ENCODE results near the gene PSMC3IP.
"Not testable (repeated sequence)": the region's sequence is repeated elsewhere in the genome, so short reads cannot be mapped to it uniquely, and the experiment has no call there.

The PSMC3IP gene, protein sequence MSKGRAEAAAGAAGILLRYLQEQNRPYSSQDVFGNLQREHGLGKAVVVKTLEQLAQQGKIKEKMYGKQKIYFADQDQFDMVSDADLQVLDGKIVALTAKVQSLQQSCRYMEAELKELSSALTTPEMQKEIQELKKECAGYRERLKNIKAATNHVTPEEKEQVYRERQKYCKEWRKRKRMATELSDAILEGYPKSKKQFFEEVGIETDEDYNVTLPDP

GRCh38 chr17:42577532-42578281 is at the start of gene PSMC3IP:
Gene PSMC3IP, minus strand, starts transcription at chr17:42577729. Its CDS starts 43 bp downstream, at chr17:42577686.
- H3K4me1 Mint-ChIP-seq = peaks cover 42% of the 10 kb centered on the region
- no peaks in the 10 kb centered on the region for H3K27me3 Mint-ChIP-seq

GRCh38 chr17:42623732-42624596 is 46.4 kb upstream of the PSMC3IP start:
- peaks cover 2% of the 10 kb centered on the region for H3K4me1 Mint-ChIP-seq
- no peak overlapping the region for H3K27ac Mint-ChIP-seq
- no peaks in the 10 kb centered on the region for H3K27me3 Mint-ChIP-seq
- ATAC-seq = no peak
- no peak overlapping the region for H3K4me3 Mint-ChIP-seq
- DNase-seq = no peak
- no peaks in the 10 kb centered on the region for H3K36me3 Mint-ChIP-seq (ENCODE audit: low read depth)
- H3K9me3 Mint-ChIP-seq = no peaks in the 10 kb centered on the region

More at GRCh38 chr17:42577532-42578281, at the start of gene PSMC3IP:
- H3K27ac Mint-ChIP-seq = peak within 1 kb of the TSS; percentile 95
- DNase-seq (peak; percentile 96), ATAC-seq (peak; percentile 93)
- peak within 1 kb of the TSS; percentile 96 for H3K4me3 Mint-ChIP-seq
- peaks cover 50% of the 10 kb centered on the region for H3K36me3 Mint-ChIP-seq (ENCODE audit: low read depth)
- H3K9me3 Mint-ChIP-seq = no peaks in the 10 kb centered on the region

GRCh38 chr17:42623271-42623670 is 45.7 kb upstream of the PSMC3IP start:
- Mint-ChIP-seq H3K36me3 (ENCODE audit: low read depth) (no peaks in the 10 kb centered on the region), H3K27ac (no peak overlapping the region), H3K4me3 (no peak overlapping the region), H3K9me3 (no peaks in the 10 kb centered on the region), H3K27me3 (no peaks in the 10 kb centered on the region), H3K4me1 (peaks cover 7% of the 10 kb centered on the region)
- no peak for DNase-seq
- no peak for ATAC-seq

DNA sequence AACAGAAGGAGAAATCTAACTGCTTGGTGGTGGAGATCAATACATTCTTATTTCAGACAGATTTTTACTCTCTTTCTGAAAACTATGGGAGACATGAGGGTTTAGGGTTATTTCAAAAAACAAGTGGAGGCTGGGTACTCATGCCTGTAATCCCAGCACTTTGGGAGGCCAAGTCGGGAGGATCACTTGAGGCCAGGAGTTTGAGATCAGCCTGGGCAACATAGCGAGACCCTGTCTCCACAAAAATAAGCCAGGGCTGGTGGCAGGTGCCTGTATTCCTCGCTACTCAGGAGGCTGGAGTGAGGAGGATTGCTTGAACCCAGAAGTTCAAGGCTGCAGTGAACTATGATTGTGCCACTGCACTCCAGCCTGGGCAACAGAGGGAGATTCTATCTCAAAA is 44.5 kb upstream of the PSMC3IP start:
- not testable (repeated sequence) for H3K27ac Mint-ChIP-seq; H3K27me3 Mint-ChIP-seq; H3K4me1 Mint-ChIP-seq; H3K9me3 Mint-ChIP-seq; DNase-seq; H3K4me3 Mint-ChIP-seq; H3K36me3 Mint-ChIP-seq (ENCODE audit: low read depth); ATAC-seq

DNA sequence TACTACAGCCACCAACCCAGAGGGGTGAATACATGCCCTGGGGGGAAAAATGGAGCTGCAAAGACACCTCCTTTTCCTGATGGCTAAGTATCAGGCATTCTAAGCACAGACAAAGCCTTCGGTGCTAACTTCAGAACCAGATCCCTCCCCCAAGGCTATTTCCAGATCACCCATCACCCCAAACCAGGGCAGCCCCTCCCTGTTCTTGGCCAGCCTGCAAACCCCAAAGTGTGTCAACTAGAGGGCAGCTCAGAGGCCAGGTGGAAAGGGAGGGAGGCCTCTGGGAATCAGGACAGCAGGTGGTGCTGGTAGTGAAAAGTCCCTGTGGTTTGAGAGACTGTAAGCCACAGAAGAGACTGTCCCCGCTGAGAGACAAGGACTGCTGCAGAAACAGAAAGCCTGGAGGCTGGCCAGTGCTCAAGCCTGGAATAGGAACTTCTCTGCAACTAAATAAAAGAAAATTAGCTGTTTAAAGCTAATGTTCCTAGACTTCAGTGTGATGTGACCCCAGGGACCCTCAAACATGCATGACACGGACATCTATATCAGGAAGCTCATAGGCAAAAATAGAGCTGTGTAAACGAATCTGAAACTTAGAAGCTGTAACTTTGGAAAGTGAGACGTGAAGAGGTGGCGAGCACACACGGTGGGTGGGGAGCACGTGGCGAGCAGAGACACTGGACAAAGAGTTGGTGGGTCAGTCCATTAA is 41.1 kb upstream of the PSMC3IP start:
- ATAC-seq = no peak
- DNase-seq = no peak
- Mint-ChIP-seq H3K9me3 (no peaks in the 10 kb centered on the region), H3K36me3 (ENCODE audit: low read depth) (peaks cover 21% of the 10 kb centered on the region), H3K4me1 (peaks cover 9% of the 10 kb centered on the region), H3K27ac (no peak overlapping the region), H3K27me3 (no peaks in the 10 kb centered on the region), H3K4me3 (no peak overlapping the region)

DNA sequence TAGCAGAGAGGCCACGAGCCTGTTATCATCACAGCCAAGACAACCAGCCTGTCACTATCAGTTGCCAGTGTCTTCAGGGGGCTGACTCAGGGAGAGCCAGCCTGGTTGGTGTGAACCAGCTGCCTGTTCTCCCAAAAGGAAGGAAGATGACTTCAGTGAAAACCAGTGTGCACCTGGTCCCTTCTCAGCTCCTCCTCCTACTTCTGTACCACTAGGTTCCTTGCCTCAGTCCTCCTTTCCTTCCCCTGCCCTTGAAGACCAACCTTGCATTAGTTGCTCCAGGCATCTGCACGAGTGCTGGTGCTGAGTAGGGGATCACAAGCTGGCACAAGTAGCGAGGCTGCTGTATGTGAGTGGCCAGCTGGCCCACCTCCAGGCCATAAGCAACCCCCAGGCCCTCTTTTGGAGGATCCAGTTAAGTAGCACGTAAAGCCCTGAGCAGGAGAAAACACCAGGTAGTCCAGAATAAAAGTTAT is 40.5 kb upstream of the PSMC3IP start:
- H3K27ac Mint-ChIP-seq = no peak overlapping the region
- H3K36me3 Mint-ChIP-seq (ENCODE audit: low read depth) = peaks cover 26% of the 10 kb centered on the region
- no peak overlapping the region for H3K4me3 Mint-ChIP-seq
- no peaks in the 10 kb centered on the region for H3K9me3 Mint-ChIP-seq
- H3K4me1 Mint-ChIP-seq = peaks cover 9% of the 10 kb centered on the region
- ATAC-seq (no peak), DNase-seq (no peak)
- no peaks in the 10 kb centered on the region for H3K27me3 Mint-ChIP-seq

- Mint-ChIP-seq H3K36me3 (ENCODE audit: low read depth) (peaks cover 43% of the 10 kb centered on the region), H3K27ac (no peak overlapping the region), H3K4me1 (peaks cover 15% of the 10 kb centered on the region), H3K9me3 (no peaks in the 10 kb centered on the region), H3K4me3 (no peak overlapping the region), H3K27me3 (peaks cover 4% of the 10 kb centered on the region)
- ATAC-seq (no peak), DNase-seq (no peak)
Measured at GRCh38 chr17:42613699-42614295, 36.3 kb upstream of the PSMC3IP start.

DNA sequence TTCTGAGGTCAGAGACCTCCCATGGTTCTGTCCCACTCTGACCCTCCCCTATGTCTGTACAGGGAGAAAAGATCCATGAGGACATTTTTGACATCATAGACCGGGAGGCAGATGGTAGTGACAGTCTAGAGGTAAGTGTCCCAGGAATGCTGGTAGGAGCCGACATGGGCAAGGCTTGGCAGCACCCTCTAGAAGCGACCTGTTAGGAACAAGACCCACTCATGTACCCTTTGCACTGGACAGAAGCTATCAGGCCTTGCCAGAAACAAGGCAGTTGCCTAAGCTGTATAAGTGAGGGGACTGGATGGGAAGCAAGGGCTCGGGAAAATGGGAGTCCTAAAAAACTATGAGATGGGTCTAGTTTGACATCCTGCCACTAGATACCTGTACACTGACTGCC is 34.5 kb upstream of the PSMC3IP start:
- no peak for DNase-seq
- Mint-ChIP-seq H3K4me3 (no peak overlapping the region), H3K9me3 (no peaks in the 10 kb centered on the region), H3K27ac (no peak overlapping the region), H3K27me3 (peaks cover 4% of the 10 kb centered on the region), H3K36me3 (ENCODE audit: low read depth) (peaks cover 46% of the 10 kb centered on the region), H3K4me1 (peaks cover 25% of the 10 kb centered on the region)
- no peak for ATAC-seq

GRCh38 chr17:42609814-42610801 is 32.6 kb upstream of the PSMC3IP start:
- Mint-ChIP-seq H3K36me3 (ENCODE audit: low read depth) (peaks cover 40% of the 10 kb centered on the region), H3K27ac (peak overlapping the region; percentile 96), H3K4me1 (peaks cover 43% of the 10 kb centered on the region), H3K4me3 (peak overlapping the region; percentile 100)
- not testable (repeated sequence) for ATAC-seq, DNase-seq, H3K9me3 Mint-ChIP-seq, H3K27me3 Mint-ChIP-seq

GRCh38 chr17:42609182-42609813 is 31.8 kb upstream of the PSMC3IP start, which contains the start of the genes RETREG3 and TUBG1:
Gene RETREG3, minus strand, starts transcription at chr17:42609374. Its CDS starts 50 bp downstream, at chr17:42609324.
Gene TUBG1, plus strand, starts transcription at chr17:42609683. Its CDS starts 55 bp downstream, at chr17:42609738.
- ATAC-seq = peak; percentile 91
- peak within 1 kb of the TSS; percentile 96 for H3K27ac Mint-ChIP-seq
- peak within 1 kb of the TSS; percentile 100 for H3K4me3 Mint-ChIP-seq
- H3K4me1 Mint-ChIP-seq = peaks cover 51% of the 10 kb centered on the region
- no peaks in the 10 kb centered on the region for H3K9me3 Mint-ChIP-seq
- peaks cover 34% of the 10 kb centered on the region for H3K36me3 Mint-ChIP-seq (ENCODE audit: low read depth)
- peak; percentile 99 for DNase-seq
- peaks cover 4% of the 10 kb centered on the region for H3K27me3 Mint-ChIP-seq

GRCh38 chr17:42608305-42609181 is 31.0 kb upstream of the PSMC3IP start:
- H3K27me3 Mint-ChIP-seq = peaks cover 4% of the 10 kb centered on the region

More at GRCh38 chr17:42608305-42609181, 31.0 kb upstream of the PSMC3IP start:
- DNase-seq (peak; percentile 25), ATAC-seq (peak; percentile 58)
- peaks cover 26% of the 10 kb centered on the region for H3K36me3 Mint-ChIP-seq (ENCODE audit: low read depth)
- peaks cover 57% of the 10 kb centered on the region for H3K4me1 Mint-ChIP-seq
- H3K9me3 Mint-ChIP-seq = no peaks in the 10 kb centered on the region
- H3K27ac Mint-ChIP-seq = peak overlapping the region; percentile 96
- H3K4me3 Mint-ChIP-seq = peak overlapping the region; percentile 100
